Measurements from ENCODE around the gene PLA2G2C.
"Not testable (repeated sequence)": the region's sequence is repeated elsewhere in the genome, so short reads cannot be mapped to it uniquely, and the experiment has no call there.

PLA2G2C gene

GRCh38 chr1:20185834-20186782 is at the start of gene PLA2G2C, which contains the start of gene UBXN10:
Gene PLA2G2C (minus strand): TSS chr1:20186518. CDS start chr1:20177363, 9,155 bp downstream.
Gene UBXN10 (plus strand): TSS chr1:20186096. CDS start chr1:20190562, 4,466 bp downstream.
- DNase-seq (ENCODE audit: low spot score) = no peak
- FAIRE-seq = no peak

- FAIRE-seq (no peak), DNase-seq (ENCODE audit: low spot score) (peak; percentile 60)
These were observed 48.6 kb upstream of the PLA2G2C start for GRCh38 chr1:20234788-20235535.

- peak; percentile 52 for FAIRE-seq
These were observed 47.5 kb upstream of the PLA2G2C start for GRCh38 chr1:20233866-20234265.

GRCh38 chr1:20233394-20233793 is 47.1 kb upstream of the PLA2G2C start:
- FAIRE-seq (no peak), DNase-seq (ENCODE audit: low spot score) (no peak)

More at GRCh38 chr1:20233866-20234265, 47.5 kb upstream of the PLA2G2C start:
- DNase-seq (ENCODE audit: low spot score) = no peak

- not testable (repeated sequence) for DNase-seq (ENCODE audit: low spot score); FAIRE-seq
These were observed 46.2 kb upstream of the PLA2G2C start for GRCh38 chr1:20232564-20232963.

GRCh38 chr1:20229171-20229570 is 42.9 kb upstream of the PLA2G2C start:
- no peak for FAIRE-seq
- DNase-seq (ENCODE audit: low spot score) = no peak

- DNase-seq (ENCODE audit: low spot score) = no peak
- no peak for FAIRE-seq
These were observed 42.1 kb upstream of the PLA2G2C start for GRCh38 chr1:20228314-20228825.

- DNase-seq (ENCODE audit: low spot score) (no peak), FAIRE-seq (no peak)
These were observed 41.4 kb upstream of the PLA2G2C start for GRCh38 chr1:20227704-20228103.

GRCh38 chr1:20224546-20224945 is 38.2 kb upstream of the PLA2G2C start:
- DNase-seq (ENCODE audit: low spot score) (no peak), FAIRE-seq (no peak)

- no peak for FAIRE-seq
- no peak for DNase-seq (ENCODE audit: low spot score)
These were observed 37.5 kb upstream of the PLA2G2C start for GRCh38 chr1:20223551-20224419.

GRCh38 chr1:20223106-20223505 is 36.8 kb upstream of the PLA2G2C start:
- no peak for FAIRE-seq
- no peak for DNase-seq (ENCODE audit: low spot score)

- FAIRE-seq = no peak
These were observed 33.7 kb upstream of the PLA2G2C start for GRCh38 chr1:20220036-20220435.

GRCh38 chr1:20219053-20219452 is 32.7 kb upstream of the PLA2G2C start:
- FAIRE-seq; DNase-seq (ENCODE audit: low spot score): not testable (repeated sequence)

More at GRCh38 chr1:20220036-20220435, 33.7 kb upstream of the PLA2G2C start:
- no peak for DNase-seq (ENCODE audit: low spot score)

- DNase-seq (ENCODE audit: low spot score) = peak; percentile 39
- FAIRE-seq = no peak
These were observed 30.3 kb upstream of the PLA2G2C start for GRCh38 chr1:20216574-20216973.

- no peak for DNase-seq (ENCODE audit: low spot score)
- no peak for FAIRE-seq
These were observed 29.4 kb upstream of the PLA2G2C start for GRCh38 chr1:20215716-20216115.

GRCh38 chr1:20212685-20213331 is 26.5 kb upstream of the PLA2G2C start:
- no peak for FAIRE-seq
- peak; percentile 80 for DNase-seq (ENCODE audit: low spot score)

GRCh38 chr1:20212085-20212684 is 25.9 kb upstream of the PLA2G2C start:
- DNase-seq (ENCODE audit: low spot score) (no peak), FAIRE-seq (no peak)

- DNase-seq (ENCODE audit: low spot score) (peak; percentile 44), FAIRE-seq (no peak)
These were observed 25.2 kb upstream of the PLA2G2C start for GRCh38 chr1:20211511-20211931.

GRCh38 chr1:20210736-20211460 is 24.6 kb upstream of the PLA2G2C start:
- no peak for FAIRE-seq
- DNase-seq (ENCODE audit: low spot score) = no peak
